HG02623 (cell line): ENCODE data around the gene DCDC2C.

ENCODE experiments used
- ATAC-seq: cut with Tn5 transposase; IDR thresholded peaks from one replicate; pipeline ENCODE4 v1.9.1; 2021; ENCODE audit warnings: moderate library complexity; ENCODE audit not compliant: unreplicated experiment

Gene DCDC2C

GRCh38 chr2:3708576-3708975, 5.2 kb downstream of the DCDC2C start:
- no peak for ATAC-seq

- no peak for ATAC-seq
These were observed 5.8 kb downstream of the DCDC2C start for GRCh38 chr2:3709225-3709624.

DNA sequence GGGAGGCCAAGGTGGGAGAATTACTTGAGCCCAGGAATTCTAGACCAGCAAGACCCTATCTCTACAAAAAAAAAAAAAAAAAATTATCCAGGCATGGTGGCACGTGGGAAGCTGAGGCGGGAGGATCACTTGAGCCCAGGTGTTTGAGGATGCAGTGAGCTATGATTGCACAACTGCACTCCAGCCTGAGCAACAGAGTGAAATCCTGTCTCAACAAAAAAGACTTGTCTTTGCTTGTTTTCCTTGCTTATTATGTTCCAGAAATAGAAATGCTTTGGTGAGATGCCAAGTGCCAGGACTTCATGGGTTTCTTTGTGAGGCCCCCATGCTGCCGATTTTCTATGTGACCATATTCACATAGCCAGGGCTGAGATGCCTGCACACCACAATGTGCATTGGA, 9.0 kb downstream of the DCDC2C start:
- ATAC-seq: no peak

- no peak for ATAC-seq
These were observed 9.6 kb downstream of the DCDC2C start for GRCh38 chr2:3712831-3713503.

- no peak for ATAC-seq
These were observed 15.3 kb downstream of the DCDC2C start for GRCh38 chr2:3718679-3719078.

DNA sequence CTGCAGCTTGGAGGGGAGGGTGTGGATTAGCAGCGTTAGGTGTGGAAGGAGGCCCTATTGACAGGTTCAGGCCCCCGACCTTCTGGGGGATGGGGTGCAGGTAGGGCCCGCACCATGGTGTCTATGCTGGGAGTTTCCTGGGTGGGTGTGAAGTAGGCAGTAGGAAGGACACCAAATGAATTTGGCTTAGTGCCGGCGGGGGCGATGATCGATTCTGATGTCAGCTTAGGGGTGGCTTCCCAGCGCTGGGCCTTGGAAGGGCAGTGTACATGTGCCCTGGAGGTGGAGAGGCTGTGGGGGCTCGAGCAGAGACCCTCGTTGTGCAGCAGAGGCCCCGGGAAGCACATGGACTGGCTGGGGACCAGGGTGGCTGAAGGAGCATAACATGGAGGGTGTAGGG, 21.6 kb downstream of the DCDC2C start:
- ATAC-seq: no peak

DNA sequence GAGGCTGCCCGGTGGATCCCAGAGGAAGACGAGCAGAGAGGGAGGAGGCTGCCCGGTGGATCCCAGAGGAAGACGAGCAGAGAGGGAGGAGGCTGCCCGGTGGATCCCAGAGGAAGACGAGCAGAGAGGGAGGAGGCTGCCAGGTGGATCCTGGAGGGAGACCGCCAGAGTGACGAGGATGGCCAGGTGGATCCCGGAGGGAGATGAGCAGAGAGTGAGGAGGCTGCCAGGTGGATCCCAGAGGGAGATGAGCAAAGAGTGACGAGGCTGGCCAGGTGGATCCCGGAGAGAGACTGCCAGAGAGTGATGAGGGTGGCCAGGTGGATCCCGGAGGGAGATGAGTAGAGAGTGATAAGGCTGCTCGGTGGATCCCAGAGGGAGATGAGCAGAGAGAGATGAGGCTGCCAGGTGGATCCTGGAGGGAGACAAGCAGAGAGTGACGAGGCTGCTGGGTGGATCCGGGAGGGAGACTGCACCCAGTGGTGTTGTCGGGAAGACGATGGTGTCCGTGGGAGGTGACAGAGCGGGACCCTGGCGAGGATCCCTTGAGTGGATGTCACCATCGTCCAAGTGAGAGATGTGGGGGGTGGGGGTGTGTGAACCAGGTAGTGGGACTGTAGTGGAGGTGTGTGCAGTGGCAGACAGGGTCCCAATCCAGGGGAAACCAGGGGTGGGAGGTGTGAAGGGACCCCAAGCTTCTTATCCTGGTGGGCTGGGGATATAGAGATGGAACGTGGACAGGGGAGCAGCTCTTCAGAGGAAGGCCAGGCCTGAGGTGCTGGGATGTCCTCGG, 22.3 kb downstream of the DCDC2C start:
- ATAC-seq: no peak

DNA sequence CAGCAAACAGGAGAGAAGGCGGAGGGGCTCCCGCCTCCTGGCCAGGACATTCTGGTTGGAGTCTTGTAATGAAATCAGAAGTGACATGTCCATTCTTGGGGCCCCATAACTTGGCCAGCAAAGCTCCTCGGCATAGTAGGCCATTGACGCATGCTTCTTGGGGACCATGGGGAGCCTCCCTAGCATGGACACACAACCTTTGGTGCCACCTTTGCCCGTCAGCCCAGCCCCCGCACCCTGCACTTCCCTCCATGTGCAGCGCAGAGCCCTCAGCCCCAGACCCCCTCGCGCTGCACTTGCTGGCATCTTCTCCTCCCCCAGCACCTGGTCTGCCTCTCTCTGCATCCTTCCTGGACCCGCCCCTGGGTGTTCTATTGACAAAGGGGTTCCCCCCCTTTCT, 23.1 kb downstream of the DCDC2C start:
- ATAC-seq: no peak

DNA sequence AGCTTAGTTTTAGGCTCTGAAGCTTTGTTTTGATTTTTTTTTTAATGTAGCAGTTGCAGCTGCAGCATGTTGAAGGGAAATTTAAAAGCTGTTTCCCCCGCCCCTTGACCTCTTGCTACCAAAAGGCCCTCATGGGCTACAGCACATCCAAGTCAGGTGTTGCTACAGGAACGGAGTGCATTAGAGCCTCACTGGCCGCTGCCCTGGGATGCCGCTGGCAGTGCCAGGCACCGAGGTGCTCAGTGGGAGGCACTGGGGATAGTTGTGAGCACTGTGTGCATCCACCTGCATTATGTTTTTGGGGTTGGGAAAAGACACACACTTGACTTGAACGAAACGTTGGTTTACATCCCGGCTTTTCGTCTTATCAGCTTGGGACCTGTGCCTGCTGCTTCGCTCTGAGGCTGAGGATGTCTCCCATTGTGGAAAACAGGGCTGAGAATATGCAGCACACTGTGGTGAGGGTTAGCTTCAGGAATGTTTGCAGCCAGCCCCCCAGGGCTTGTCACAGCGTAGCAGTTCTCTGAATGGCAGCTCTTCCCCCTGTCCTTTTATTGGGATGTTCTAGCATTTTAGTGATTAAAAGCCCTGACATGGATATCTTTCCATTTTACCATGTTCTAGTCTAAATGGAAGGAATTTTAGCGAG, 24.1 kb downstream of the DCDC2C start:
- no peak for ATAC-seq

- no peak for ATAC-seq
These were observed 25.0 kb downstream of the DCDC2C start for GRCh38 chr2:3728104-3729054.

GRCh38 chr2:3729055-3729448, 25.7 kb downstream of the DCDC2C start:
- ATAC-seq: no peak

- ATAC-seq: no peak
These were observed 26.4 kb downstream of the DCDC2C start for GRCh38 chr2:3729786-3730185.

DNA sequence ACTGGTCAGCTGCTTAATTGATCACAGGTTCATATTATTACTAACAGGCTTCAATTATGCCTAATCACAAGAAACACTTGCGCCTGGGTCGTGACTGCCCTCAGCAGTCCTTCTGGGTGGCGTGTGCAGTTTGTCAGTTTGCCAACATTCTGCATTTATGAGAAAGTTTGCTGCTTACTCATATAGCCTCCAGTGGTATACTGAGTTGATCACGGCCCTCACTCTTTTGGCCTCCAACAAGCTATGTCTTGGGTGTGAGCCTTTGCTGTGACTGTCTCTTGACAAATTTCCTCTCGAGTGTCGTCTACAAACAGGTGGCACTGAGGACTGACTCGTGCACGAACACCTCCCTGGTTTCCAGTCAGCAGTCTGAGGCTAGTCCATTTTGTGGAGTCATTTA, 27.3 kb downstream of the DCDC2C start:
- no peak for ATAC-seq

DNA sequence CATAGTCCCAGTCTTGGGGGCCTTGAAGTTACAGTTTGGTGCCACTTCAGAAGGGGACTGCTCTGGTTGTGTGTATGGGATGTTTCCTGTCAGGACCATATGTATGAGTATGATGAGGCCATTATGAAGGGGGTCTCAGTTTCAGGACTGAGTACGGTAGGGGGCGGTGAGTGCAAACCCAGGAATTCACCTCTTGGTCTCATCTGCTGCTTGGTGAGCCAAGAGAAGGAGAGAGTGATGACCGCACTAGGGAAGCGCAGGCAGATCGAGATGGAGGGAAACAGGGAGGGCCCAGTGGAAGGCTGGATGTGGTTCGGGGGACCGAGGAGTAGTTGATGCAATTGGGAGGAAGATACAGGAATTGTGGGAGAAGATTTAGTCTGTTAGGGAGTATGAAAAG, 28.5 kb downstream of the DCDC2C start:
- no peak for ATAC-seq

GRCh38 chr2:3736112-3736511, 32.7 kb downstream of the DCDC2C start:
- ATAC-seq: no peak

GRCh38 chr2:3737128-3737527, 33.8 kb downstream of the DCDC2C start:
- ATAC-seq: no peak

- peak; percentile 57 for ATAC-seq
These were observed 35.1 kb downstream of the DCDC2C start for GRCh38 chr2:3738454-3738853.

DNA sequence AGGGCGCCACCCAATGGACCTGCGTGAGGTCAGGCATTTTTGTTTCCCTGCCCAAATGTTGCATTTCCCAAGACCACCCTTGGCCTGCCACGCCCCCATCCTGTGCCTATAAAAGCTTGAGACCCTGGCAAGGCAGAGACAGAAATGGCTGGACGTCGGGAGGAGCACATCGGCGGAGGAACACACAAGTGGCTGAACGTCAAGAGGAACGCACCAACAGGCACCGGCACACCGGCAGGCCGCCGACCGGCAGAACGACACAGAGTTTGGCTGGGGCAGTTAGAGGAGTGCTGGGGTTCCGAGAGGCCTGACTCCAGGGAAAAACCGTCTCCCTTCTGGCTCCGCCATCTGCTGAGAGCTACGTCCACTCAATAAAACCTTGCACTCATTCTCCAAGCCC, 35.9 kb downstream of the DCDC2C start:
- no peak for ATAC-seq

DNA sequence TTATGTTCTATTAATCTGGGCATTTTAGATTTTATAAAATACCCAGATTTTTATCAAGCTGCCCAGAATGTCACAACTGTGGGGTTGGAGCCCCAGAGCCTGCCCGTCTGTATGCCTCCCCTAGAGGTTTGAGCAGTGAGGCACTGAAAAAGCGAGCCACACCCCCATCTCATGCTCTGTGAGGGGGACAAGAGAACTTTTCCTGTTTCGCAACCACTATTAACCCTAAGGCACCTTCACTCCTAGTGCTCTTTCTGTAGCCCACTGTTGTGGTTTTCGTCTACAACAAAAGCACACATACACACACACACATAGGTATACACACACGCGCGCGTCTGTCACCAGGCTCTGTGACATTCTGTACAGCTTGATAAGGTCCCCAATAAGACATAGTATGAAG, 38.0 kb downstream of the DCDC2C start:
- no peak for ATAC-seq

GRCh38 chr2:3741867-3742602, 38.7 kb downstream of the DCDC2C start:
- no peak for ATAC-seq
